Aorta (tissue), 5 donors: ENCODE results near the gene OTC. TPM values are rescaled to one million over a fixed set of nuclear protein-coding genes. Genes with fewer than 3 reads are reported as not detected.

Source experiments
- ATAC-seq: fragments of 200-7000 bp; cut with Tn5 transposase; one replicate; pipeline ENCODE4 v1.9.1; 2022; ENCODE audit warnings: moderate library complexity; ENCODE audit not compliant: low FRiP score
- DNase-seq, 2 donors: peaks; one replicate each; pipeline ENCODE4 v3.0.0-alpha.2; 2020
- H3K27ac ChIP-seq, 2 donors: one replicate each; pipeline ENCODE4 v1.5.1; 2013; ENCODE audit warnings: low read length in 2 of 2, mild to moderate bottlenecking in 2 of 2, moderate library complexity in 2 of 2, control low read depth in 1 of 2, inconsistent platforms in 1 of 2, low read depth in 1 of 2
- H3K27me3 ChIP-seq, 2 donors: one replicate each; pipeline ENCODE4 v1.6.1; 2013; ENCODE audit warnings: control low read depth in 1 of 2, low read length in 1 of 2, mild to moderate bottlenecking in 1 of 2, moderate library complexity in 1 of 2; ENCODE audit not compliant: insufficient read depth in 2 of 2, control insufficient read depth in 1 of 2
- H3K36me3 ChIP-seq, 2 donors: one replicate each; pipeline ENCODE4 v1.6.1; 2013; ENCODE audit warnings: control low read depth in 1 of 2, low read length in 1 of 2, mild to moderate bottlenecking in 1 of 2; ENCODE audit not compliant: insufficient read depth in 2 of 2, control insufficient read depth in 1 of 2
- H3K4me1 ChIP-seq, 2 donors: one replicate each; pipeline ENCODE4 v1.6.1; 2013; ENCODE audit warnings: low read length in 2 of 2, control low read depth in 1 of 2, mild to moderate bottlenecking in 1 of 2, moderate library complexity in 1 of 2; ENCODE audit not compliant: insufficient read depth in 2 of 2, control insufficient read depth in 1 of 2
- H3K4me3 ChIP-seq, 2 donors: one replicate each; pipeline ENCODE4 v1.5.1; 2013; ENCODE audit warnings: low read length in 2 of 2, control low read depth in 1 of 2, mild to moderate bottlenecking in 1 of 2
- H3K9me3 ChIP-seq: one replicate; pipeline ENCODE4 v1.6.1; 2013; ENCODE audit warnings: mild to moderate bottlenecking, low read length; ENCODE audit not compliant: control insufficient read depth
- WGBS, 2 donors: extraction: QIAGEN DNeasy Blood & Tissue Kit; methylation state at CpG; one replicate each; pipeline ENCODE4 v1.1.7; 2013; 5-methylcytosine and 5-hydroxymethylcytosine counted together
- intact Hi-C, 2 donors: fragments of 100-400 bp; cut with DNase I; formaldehyde crosslinking; loops; one replicate each; pipeline versions ENCODE4 v1.14.2 to v1.15.0; 2022
- polyA plus RNA-seq, 2 donors: library from polyadenylated mRNA; stranded (reverse); fragments of 200-250 nt; gene quantifications; one replicate each; pipeline ENCODE4 v1.2.3, GENCODE V29; 2013
- total RNA-seq, 2 donors: library from RNA; stranded (reverse); fragmentation: NEBNext Ultra II Directional; extraction: Animal tissue kit (Norgen Biotek cat#: 25700); gene quantifications; one replicate each; pipeline ENCODE4 v1.2.1, GENCODE V29; 2021
- donor health status: healthy with polysubstance abuse.
- donor health status: Bipolar disorder and iron deficiency.
- donor health status: DM: no; HTN: no; CAD: no.
- donor health status: DM: no; HTN: no; CAD: no.
- donor health status: DM: yes; HTN: yes; CAD: no.

Gene OTC
- total and polyA plus RNA-seq, 4 donors: 0.23 to 29.6 (median 2.4) TPM

DNA sequence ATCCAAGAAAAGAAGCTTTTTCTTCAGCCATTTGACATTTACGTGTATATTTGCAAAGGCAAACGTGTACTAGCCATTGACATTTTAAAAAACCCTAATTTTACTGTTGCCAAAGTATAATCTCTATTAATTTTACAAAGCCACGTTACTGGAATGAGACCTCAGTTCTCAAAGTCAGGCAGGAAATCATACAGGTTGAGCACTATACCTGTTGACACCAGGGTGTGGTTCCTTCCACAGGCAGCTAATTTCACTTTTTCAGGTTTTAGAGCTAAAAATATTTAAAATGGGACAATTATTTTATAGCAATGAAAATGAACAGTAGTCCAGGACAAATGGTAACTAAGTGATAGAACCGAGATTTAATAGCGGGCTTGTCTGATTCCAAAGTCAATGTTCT lies 31.6 kb upstream of the OTC start:
- Histone ChIP-seq H3K27me3 (no peaks in the 10 kb centered on the region), H3K27ac (no peak overlapping the region), H3K36me3 (no peaks in the 10 kb centered on the region), H3K4me3 (no peak overlapping the region), H3K4me1 (no peaks in the 10 kb centered on the region), H3K9me3 (no peaks in the 10 kb centered on the region)
- intact Hi-C loops: loop anchor here in 1 of 2 donors (10.0 kb wide), 1 partner anchor 96 kb away; the partner anchor contains the start of gene SRPX
- 71 to 93% methylated on average over 5 of the region's 5 CpGs for WGBS, 2 donors
- DNase-seq (no peak), ATAC-seq (no peak)

GRCh38 chrX:38326086-38326485 lies 26.3 kb upstream of the OTC start:
- WGBS, 2 donors: 66 to 73% methylated on average over 3 of the region's 3 CpGs
- intact Hi-C loops: loop anchor here in 1 of 2 donors (5.0 to 10.0 kb wide), 2 partner anchors 101 to 399 kb away; partner anchors contain the start of gene SRPX
- H3K27me3 ChIP-seq: no peaks in the 10 kb centered on the region
- H3K4me1 ChIP-seq: no peaks in the 10 kb centered on the region
- H3K36me3 ChIP-seq: no peaks in the 10 kb centered on the region
- H3K4me3 ChIP-seq: no peak overlapping the region
- ATAC-seq (no peak), DNase-seq (no peak)
- no peaks in the 10 kb centered on the region for H3K9me3 ChIP-seq
- H3K27ac ChIP-seq: no peak overlapping the region

GRCh38 chrX:38327007-38327774 lies 25.2 kb upstream of the OTC start, which contains the start of gene RPGR:
Gene RPGR (minus strand): TSS chrX:38327509. CDS start chrX:38327367, 142 bp downstream.
- intact Hi-C loops: loop anchor here in 1 of 2 donors (5.0 to 10.0 kb wide), 2 partner anchors 102 to 400 kb away; partner anchors contain the start of gene SRPX
- H3K9me3 ChIP-seq: no peaks in the 10 kb centered on the region
- DNase-seq: peak; percentile 96 to 97
- ATAC-seq: peak; percentile 96
- no peaks in the 10 kb centered on the region for H3K27me3 ChIP-seq
- H3K36me3 ChIP-seq: no peaks in the 10 kb centered on the region
- no peaks in the 10 kb centered on the region for H3K4me1 ChIP-seq
- peak within 1 kb of the TSS in 1 of 2 donors; percentile 21 for H3K4me3 ChIP-seq
- 1 to 21% methylated on average over 67 of the region's 67 CpGs for WGBS, 2 donors
- peak within 1 kb of the TSS in 1 of 2 donors; percentile 65 for H3K27ac ChIP-seq

DNA sequence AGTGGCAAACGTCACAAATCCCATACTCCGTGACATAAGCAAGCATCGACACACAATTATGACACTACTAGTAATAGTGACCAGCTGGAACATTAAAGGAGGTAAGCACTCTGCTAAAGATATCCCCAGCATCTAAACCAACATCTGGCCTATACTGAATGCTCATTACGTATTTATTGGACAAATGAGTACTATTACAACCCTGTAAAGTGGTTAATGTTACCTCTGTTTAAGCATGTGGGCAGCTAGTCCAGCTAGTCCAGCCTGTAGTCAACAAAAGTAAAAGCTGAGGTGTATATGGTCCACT lies 24.7 kb upstream of the OTC start:
- no peaks in the 10 kb centered on the region for H3K9me3 ChIP-seq
- no peak overlapping the region for H3K4me3 ChIP-seq
- DNase-seq: no peak
- intact Hi-C loops: loop anchor here in 1 of 2 donors (5.0 to 10.0 kb wide), 2 partner anchors 103 to 400 kb away; partner anchors contain the start of gene SRPX
- no peak for ATAC-seq
- no peaks in the 10 kb centered on the region for H3K27me3 ChIP-seq
- no peaks in the 10 kb centered on the region for H3K4me1 ChIP-seq
- 14 to 18% methylated on average over 4 of the region's 4 CpGs for whole genome bisulfite sequencing, 2 donors
- H3K36me3 ChIP-seq: no peaks in the 10 kb centered on the region
- no peak overlapping the region for H3K27ac ChIP-seq

DNA sequence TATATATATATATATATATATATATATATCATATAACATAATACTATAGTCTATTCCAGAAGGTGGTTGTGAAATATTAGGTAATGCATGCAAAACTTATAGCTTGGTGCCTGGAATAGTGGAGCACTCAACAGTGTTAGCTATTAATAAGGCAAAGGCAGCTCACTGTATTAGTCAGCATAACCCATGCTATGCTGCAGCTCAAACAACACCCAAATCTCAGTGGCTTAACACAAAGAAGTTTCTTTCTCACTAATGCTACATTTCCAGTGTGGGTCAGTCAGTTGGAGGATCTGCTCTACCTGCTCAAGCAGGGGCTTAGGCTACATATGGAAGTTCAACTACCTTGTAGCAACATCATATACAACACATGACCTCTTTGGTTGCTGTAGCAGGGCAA lies 19.9 kb upstream of the OTC start:
- no peaks in the 10 kb centered on the region for H3K9me3 ChIP-seq

GRCh38 chrX:38335382-38335781 lies 17.0 kb upstream of the OTC start:
- intact Hi-C loops: no loop called here
- H3K27me3 ChIP-seq: no peaks in the 10 kb centered on the region
- H3K4me1 ChIP-seq: no peaks in the 10 kb centered on the region
- ATAC-seq (no peak), DNase-seq (no peak)
- no peak overlapping the region for H3K4me3 ChIP-seq
- no peaks in the 10 kb centered on the region for H3K36me3 ChIP-seq
- no peaks in the 10 kb centered on the region for H3K9me3 ChIP-seq
- no peak overlapping the region for H3K27ac ChIP-seq

More for the DNA sequence above, 19.9 kb upstream of the OTC start:
- Histone ChIP-seq H3K4me3 (no peak overlapping the region), H3K4me1 (no peaks in the 10 kb centered on the region), H3K27me3 (no peaks in the 10 kb centered on the region), H3K27ac (no peak overlapping the region), H3K36me3 (no peaks in the 10 kb centered on the region)
- no peak for ATAC-seq
- no peak for DNase-seq
- intact Hi-C loops: no loop called here

- no peaks in the 10 kb centered on the region for H3K9me3 ChIP-seq
- intact Hi-C loops: no loop called here
- WGBS, 2 donors: 75% methylated on average over 5 of the region's 5 CpGs
- no peaks in the 10 kb centered on the region for H3K27me3 ChIP-seq
- DNase-seq: no peak
- H3K4me3 ChIP-seq: no peak overlapping the region
- H3K27ac ChIP-seq: no peak overlapping the region
- H3K4me1 ChIP-seq: no peaks in the 10 kb centered on the region
- H3K36me3 ChIP-seq: no peaks in the 10 kb centered on the region
- no peak for ATAC-seq
Measured at GRCh38 chrX:38336538-38337240, 15.7 kb upstream of the OTC start.

DNA sequence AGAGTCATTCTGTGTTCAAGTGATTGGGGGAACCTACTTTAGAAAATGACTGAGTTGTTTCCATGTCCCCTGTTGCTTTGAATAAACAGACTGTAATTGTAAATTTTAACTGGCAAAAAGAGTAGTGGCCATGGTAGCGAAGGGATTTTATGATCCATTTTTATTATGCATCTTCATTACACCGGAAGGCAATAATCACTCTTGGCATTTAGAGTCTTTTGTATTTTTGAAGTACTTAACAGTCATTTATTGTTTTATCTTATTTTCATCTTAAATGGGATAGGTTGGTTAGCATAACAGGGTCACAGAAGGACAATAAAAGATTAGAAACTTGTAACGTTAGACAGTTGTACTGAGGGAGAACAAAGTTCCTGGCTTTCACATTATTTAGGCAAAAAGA lies 11.0 kb upstream of the OTC start:
- H3K4me1 ChIP-seq: no peaks in the 10 kb centered on the region
- ATAC-seq (no peak), DNase-seq (no peak)
- WGBS, 2 donors: 66 to 68% methylated on average over 3 of the region's 3 CpGs
- H3K4me3 ChIP-seq: no peak overlapping the region
- H3K36me3 ChIP-seq: no peaks in the 10 kb centered on the region
- no peaks in the 10 kb centered on the region for H3K27me3 ChIP-seq
- H3K9me3 ChIP-seq: no peaks in the 10 kb centered on the region
- intact Hi-C loops: no loop called here
- no peak overlapping the region for H3K27ac ChIP-seq
